CD4-positive, alpha-beta T cell treated with Interleukin-6 at 100 ng/mL for 8 hours (primary cell): ENCODE data around the gene NCKAP5.
"Not testable (repeated sequence)": the region's sequence is repeated elsewhere in the genome, so short reads cannot be mapped to it uniquely, and the experiment has no call there.

Experiments
- DNase-seq: peaks from one replicate; pipeline ENCODE4 v3.0.0-alpha.2; 2020; ENCODE audit warnings: mixed read lengths, low spot score

Gene NCKAP5

GRCh38 chr2:133266041-133266925, 302.0 kb downstream of the NCKAP5 start:
- DNase-seq = no peak

- DNase-seq = no peak
Observed at GRCh38 chr2:133265432-133265949, 302.8 kb downstream of the NCKAP5 start.

- DNase-seq = no peak
Observed at GRCh38 chr2:133264989-133265401, 303.3 kb downstream of the NCKAP5 start.

- DNase-seq = no peak
Observed at GRCh38 chr2:133262893-133263292, 305.4 kb downstream of the NCKAP5 start.

- DNase-seq = no peak
Observed at GRCh38 chr2:133255360-133255759, 312.9 kb downstream of the NCKAP5 start.

- no peak for DNase-seq
Observed at GRCh38 chr2:133253793-133254192, 314.5 kb downstream of the NCKAP5 start.

- DNase-seq = no peak
Observed at GRCh38 chr2:133252780-133253355, 315.4 kb downstream of the NCKAP5 start.

- DNase-seq = no peak
Observed at GRCh38 chr2:133249362-133249761, 318.9 kb downstream of the NCKAP5 start.

GRCh38 chr2:133248264-133248663, 320.0 kb downstream of the NCKAP5 start:
- DNase-seq = no peak

- no peak for DNase-seq
Observed at GRCh38 chr2:133247631-133248030, 320.6 kb downstream of the NCKAP5 start.

GRCh38 chr2:133241224-133241571, 327.1 kb downstream of the NCKAP5 start:
- DNase-seq = no peak

- DNase-seq = no peak
Observed at GRCh38 chr2:133240491-133241223, 327.6 kb downstream of the NCKAP5 start.

- no peak for DNase-seq
Observed at GRCh38 chr2:133235968-133236367, 332.3 kb downstream of the NCKAP5 start.

GRCh38 chr2:133232556-133232955, 335.7 kb downstream of the NCKAP5 start:
- no peak for DNase-seq

- no peak for DNase-seq
Observed at GRCh38 chr2:133231264-133231663, 337.0 kb downstream of the NCKAP5 start.

GRCh38 chr2:133229974-133230373, 338.3 kb downstream of the NCKAP5 start:
- DNase-seq = no peak

- DNase-seq = no peak
Observed at GRCh38 chr2:133223226-133223625, 345.0 kb downstream of the NCKAP5 start.

- DNase-seq = no peak
Observed at GRCh38 chr2:133221398-133221797, 346.9 kb downstream of the NCKAP5 start.

- no peak for DNase-seq
Observed at GRCh38 chr2:133218204-133218603, 350.1 kb downstream of the NCKAP5 start.

- DNase-seq = no peak
Observed at GRCh38 chr2:133215477-133215876, 352.8 kb downstream of the NCKAP5 start.

- DNase-seq = no peak
Observed at GRCh38 chr2:133213651-133214050, 354.6 kb downstream of the NCKAP5 start.

- no peak for DNase-seq
Observed at GRCh38 chr2:133209325-133209724, 358.9 kb downstream of the NCKAP5 start.

GRCh38 chr2:133206666-133207065, 361.6 kb downstream of the NCKAP5 start:
- DNase-seq = not testable (repeated sequence)
